Natural killer cell treated with Interleukin-12 subunit alpha and Interleukin-12 subunit beta and Interleukin-15 and Interleukin-18, amount 100 ng/mL, for 72 hours (primary cell): ENCODE data around the gene LRP5. TPM values are rescaled to one million over a fixed set of nuclear protein-coding genes. Genes with fewer than 3 reads are reported as not detected.
"Not testable (repeated sequence)": the region's sequence is repeated elsewhere in the genome, so short reads cannot be mapped to it uniquely, and the experiment has no call there.

Source experiments
- ATAC-seq, 2 donors: fragments of 150-1000 bp; cut with Tn5 transposase in 1 of 2; sonication (Bioruptor Pico), chemical (Tn5 transposase) in 1 of 2; 2 replicates each; pipeline ENCODE4 v1.10.0; 2021
- DNase-seq: peaks from one replicate; pipeline ENCODE4 v3.0.0; 2022; ENCODE audit warnings: low spot score
- H3K27ac Mint-ChIP-seq, 2 donors: 1 replicate in 1 of 2; 2 replicates in 1 of 2; pipeline ENCODE4 v1.8.0; 2022; ENCODE audit warnings: mixed read lengths in 2 of 2, mild to moderate bottlenecking in 1 of 2, moderate library complexity in 1 of 2
- H3K27me3 Mint-ChIP-seq, 2 donors: 1 replicate in 1 of 2; 2 replicates in 1 of 2; pipeline ENCODE4 v1.8.0; 2022; ENCODE audit warnings: mixed read lengths in 2 of 2
- H3K36me3 Mint-ChIP-seq: one replicate; pipeline ENCODE4 v1.8.0; 2022; ENCODE audit warnings: mixed read lengths
- H3K4me1 Mint-ChIP-seq, 2 donors: 1 replicate in 1 of 2; 2 replicates in 1 of 2; pipeline ENCODE4 v1.8.0; 2022; ENCODE audit warnings: low read depth in 2 of 2, mixed read lengths in 2 of 2, mild to moderate bottlenecking in 1 of 2
- H3K4me3 Mint-ChIP-seq: one replicate; pipeline ENCODE4 v1.8.0; 2022; ENCODE audit warnings: mixed read lengths
- H3K9me3 Mint-ChIP-seq: 2 replicates; pipeline ENCODE4 v1.8.0; 2022; ENCODE audit warnings: mixed read lengths
- total RNA-seq, 2 donors: library from RNA; stranded (reverse); gene quantifications; one replicate each; pipeline ENCODE4 v1.2.3, GENCODE V29; 2022

The LRP5 gene
- total RNA-seq, 2 donors from 2014 or later = 0.93 to 2.1 TPM

GRCh38 chr11:68334923-68335322 is 22.5 kb downstream of the LRP5 start:
- H3K36me3 Mint-ChIP-seq = no peaks in the 10 kb centered on the region
- no peak overlapping the region for H3K4me3 Mint-ChIP-seq
- peaks cover 0 to 20% of the 10 kb centered on the region in 2 donors for H3K27me3 Mint-ChIP-seq
- H3K4me1 Mint-ChIP-seq = peaks cover 33 to 38% of the 10 kb centered on the region in 2 donors
- DNase-seq (no peak), ATAC-seq (no peak)
- no peaks in the 10 kb centered on the region for H3K9me3 Mint-ChIP-seq
- no peak overlapping the region for H3K27ac Mint-ChIP-seq

- H3K4me3 Mint-ChIP-seq = peak overlapping the region; percentile 52
- peaks cover 38 to 44% of the 10 kb centered on the region in 2 donors for H3K4me1 Mint-ChIP-seq
- H3K27me3 Mint-ChIP-seq = peaks cover 0 to 20% of the 10 kb centered on the region in 2 donors
- no peak for DNase-seq
- peak; percentile 78 to 91 for ATAC-seq
- no peak overlapping the region for H3K27ac Mint-ChIP-seq
- no peaks in the 10 kb centered on the region for H3K9me3 Mint-ChIP-seq
- H3K36me3 Mint-ChIP-seq = no peaks in the 10 kb centered on the region
Measured at GRCh38 chr11:68335683-68336082, 23.3 kb downstream of the LRP5 start.

GRCh38 chr11:68336716-68337115 is 24.3 kb downstream of the LRP5 start:
- peaks cover 41 to 47% of the 10 kb centered on the region in 2 donors for H3K4me1 Mint-ChIP-seq
- ATAC-seq = no peak
- no peaks in the 10 kb centered on the region for H3K9me3 Mint-ChIP-seq
- peaks cover 0 to 16% of the 10 kb centered on the region in 2 donors for H3K27me3 Mint-ChIP-seq
- H3K36me3 Mint-ChIP-seq = no peaks in the 10 kb centered on the region
- DNase-seq = no peak
- H3K4me3 Mint-ChIP-seq = no peak overlapping the region
- H3K27ac Mint-ChIP-seq = peak overlapping the region in 1 of 2 donors; percentile 7

GRCh38 chr11:68337399-68337835 is 25.0 kb downstream of the LRP5 start:
- Mint-ChIP-seq H3K36me3 (no peaks in the 10 kb centered on the region), H3K4me1 (peaks cover 44 to 48% of the 10 kb centered on the region in 2 donors), H3K27me3 (peaks cover 0 to 18% of the 10 kb centered on the region in 2 donors), H3K9me3 (no peaks in the 10 kb centered on the region), H3K27ac (peak overlapping the region in 1 of 2 donors; percentile 7), H3K4me3 (peak overlapping the region; percentile 5)
- no peak for DNase-seq
- ATAC-seq = peak; percentile 14 to 54

- H3K4me3 Mint-ChIP-seq = peak overlapping the region; percentile 5
- peaks cover 44 to 48% of the 10 kb centered on the region in 2 donors for H3K4me1 Mint-ChIP-seq
- no peak for ATAC-seq
- H3K27me3 Mint-ChIP-seq = peaks cover 0 to 18% of the 10 kb centered on the region in 2 donors
- no peak overlapping the region for H3K27ac Mint-ChIP-seq
- DNase-seq = no peak
- H3K9me3 Mint-ChIP-seq = no peaks in the 10 kb centered on the region
- H3K36me3 Mint-ChIP-seq = no peaks in the 10 kb centered on the region
Measured at GRCh38 chr11:68338051-68338780, 25.8 kb downstream of the LRP5 start.

GRCh38 chr11:68340003-68340767 is 27.8 kb downstream of the LRP5 start:
- Mint-ChIP-seq H3K9me3 (no peaks in the 10 kb centered on the region), H3K36me3 (no peaks in the 10 kb centered on the region), H3K27ac (no peak overlapping the region), H3K27me3 (peaks cover 0 to 15% of the 10 kb centered on the region in 2 donors), H3K4me1 (peaks cover 44% of the 10 kb centered on the region in 2 donors), H3K4me3 (peak overlapping the region; percentile 51)
- DNase-seq (no peak), ATAC-seq (peak; percentile 73 to 81)

GRCh38 chr11:68340784-68341556 is 28.6 kb downstream of the LRP5 start:
- ATAC-seq (peak; percentile 73 to 74), DNase-seq (no peak)
- peak overlapping the region; percentile 51 for H3K4me3 Mint-ChIP-seq
- H3K36me3 Mint-ChIP-seq = no peaks in the 10 kb centered on the region
- H3K4me1 Mint-ChIP-seq = peaks cover 37 to 38% of the 10 kb centered on the region in 2 donors
- peaks cover 0 to 15% of the 10 kb centered on the region in 2 donors for H3K27me3 Mint-ChIP-seq
- H3K9me3 Mint-ChIP-seq = no peaks in the 10 kb centered on the region
- no peak overlapping the region for H3K27ac Mint-ChIP-seq

GRCh38 chr11:68341557-68342458 is 29.4 kb downstream of the LRP5 start:
- no peaks in the 10 kb centered on the region for H3K9me3 Mint-ChIP-seq
- ATAC-seq (no peak), DNase-seq (no peak)
- peaks cover 0 to 15% of the 10 kb centered on the region in 2 donors for H3K27me3 Mint-ChIP-seq
- no peaks in the 10 kb centered on the region for H3K36me3 Mint-ChIP-seq
- H3K4me3 Mint-ChIP-seq = no peak overlapping the region
- H3K4me1 Mint-ChIP-seq = peaks cover 31 to 34% of the 10 kb centered on the region in 2 donors
- H3K27ac Mint-ChIP-seq = no peak overlapping the region

- H3K4me1 Mint-ChIP-seq = peaks cover 23 to 28% of the 10 kb centered on the region in 2 donors
- DNase-seq (no peak), ATAC-seq (no peak)
- H3K4me3 Mint-ChIP-seq = no peak overlapping the region
- H3K27me3 Mint-ChIP-seq = peaks cover 0 to 12% of the 10 kb centered on the region in 2 donors
- no peak overlapping the region for H3K27ac Mint-ChIP-seq
- no peaks in the 10 kb centered on the region for H3K36me3 Mint-ChIP-seq
- H3K9me3 Mint-ChIP-seq = no peaks in the 10 kb centered on the region
Measured at GRCh38 chr11:68342459-68343158, 30.2 kb downstream of the LRP5 start.

- DNase-seq (no peak), ATAC-seq (no peak)
- Mint-ChIP-seq H3K4me1 (peaks cover 18 to 20% of the 10 kb centered on the region in 2 donors), H3K27me3 (peaks cover 0 to 5% of the 10 kb centered on the region in 2 donors), H3K27ac (no peak overlapping the region), H3K9me3 (no peaks in the 10 kb centered on the region), H3K36me3 (no peaks in the 10 kb centered on the region), H3K4me3 (no peak overlapping the region)
Measured at GRCh38 chr11:68343761-68344256, 31.4 kb downstream of the LRP5 start.

- peaks cover 17 to 18% of the 10 kb centered on the region in 2 donors for H3K4me1 Mint-ChIP-seq
- not testable (repeated sequence) for ATAC-seq, H3K4me3 Mint-ChIP-seq, H3K27ac Mint-ChIP-seq, H3K27me3 Mint-ChIP-seq, DNase-seq, H3K36me3 Mint-ChIP-seq, H3K9me3 Mint-ChIP-seq
Measured at GRCh38 chr11:68344821-68345220, 32.4 kb downstream of the LRP5 start.

GRCh38 chr11:68345776-68346461 is 33.5 kb downstream of the LRP5 start:
- Mint-ChIP-seq H3K27ac (no peak overlapping the region), H3K9me3 (no peaks in the 10 kb centered on the region)
- no peak for DNase-seq

More at GRCh38 chr11:68345776-68346461, 33.5 kb downstream of the LRP5 start:
- H3K4me1 Mint-ChIP-seq = peaks cover 9% of the 10 kb centered on the region in 2 donors
- H3K4me3 Mint-ChIP-seq = no peak overlapping the region
- ATAC-seq = no peak
- H3K36me3 Mint-ChIP-seq = no peaks in the 10 kb centered on the region
- peaks cover 0 to 2% of the 10 kb centered on the region in 2 donors for H3K27me3 Mint-ChIP-seq
